NCI-H1417 (cell line): ENCODE measurements around the gene PZP.
"Not testable (repeated sequence)": the region's sequence is repeated elsewhere in the genome, so short reads cannot be mapped to it uniquely, and the experiment has no call there.

Experiments
- DNase-seq, 3 experiments: peaks; one replicate each; lab custom pipeline; 2025; lab: John Stamatoyannopoulos, UW

The PZP gene

DNA sequence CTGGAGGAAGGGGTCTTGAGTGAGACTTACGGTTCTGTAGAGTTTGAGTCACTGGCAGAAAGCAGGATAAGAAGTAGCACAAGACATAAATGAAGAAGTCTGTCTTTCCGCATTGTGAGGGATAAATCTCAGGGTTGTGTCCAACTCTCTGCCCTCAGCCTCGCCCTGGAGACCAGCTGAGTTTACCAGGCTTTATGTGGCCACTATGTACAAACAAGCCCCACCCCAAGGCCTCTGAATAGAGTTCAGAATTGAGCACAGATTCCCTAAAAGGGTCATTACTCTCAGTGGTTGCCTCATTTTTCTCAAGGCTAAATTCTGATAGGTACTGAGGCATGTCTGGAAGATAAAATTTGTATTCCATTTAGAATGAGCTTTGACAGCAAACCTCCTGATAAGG lies at the start of gene PZP:
Gene PZP (minus strand): TSS at position 167 of the 400 bp plus-strand sequence. CDS start 54 bp downstream, at position 113.
- no peak for DNase-seq

DNA sequence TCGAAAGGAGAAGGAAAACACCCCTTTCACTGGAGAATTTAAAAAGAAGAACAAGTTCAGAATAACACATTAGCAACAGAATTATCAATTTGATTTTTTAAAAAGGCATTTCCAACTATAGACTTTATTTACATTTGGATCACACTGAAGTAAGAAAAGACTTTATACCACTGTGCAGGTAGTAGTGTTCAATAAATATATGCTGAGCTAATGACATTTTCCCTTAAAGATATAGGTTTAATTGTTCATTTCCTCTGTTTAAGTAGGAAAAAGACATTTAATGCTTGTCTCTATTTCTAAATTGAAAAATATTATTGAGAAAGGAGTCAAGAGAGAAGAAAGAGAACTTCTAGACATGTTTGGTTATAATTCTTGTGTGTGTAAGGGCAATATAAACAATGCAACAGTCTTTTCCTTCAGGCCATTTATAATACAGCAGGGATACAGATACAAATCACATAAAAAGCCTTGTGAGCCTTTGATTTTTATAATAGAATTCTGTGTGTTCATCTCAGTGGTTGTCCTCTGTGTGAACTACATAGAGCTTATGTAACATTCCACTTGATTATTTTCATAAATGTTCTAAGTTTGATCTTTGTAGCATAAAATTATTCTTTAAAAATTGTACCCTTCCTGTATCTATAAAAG lies 48.7 kb upstream of the PZP start:
- DNase-seq: no peak

DNA sequence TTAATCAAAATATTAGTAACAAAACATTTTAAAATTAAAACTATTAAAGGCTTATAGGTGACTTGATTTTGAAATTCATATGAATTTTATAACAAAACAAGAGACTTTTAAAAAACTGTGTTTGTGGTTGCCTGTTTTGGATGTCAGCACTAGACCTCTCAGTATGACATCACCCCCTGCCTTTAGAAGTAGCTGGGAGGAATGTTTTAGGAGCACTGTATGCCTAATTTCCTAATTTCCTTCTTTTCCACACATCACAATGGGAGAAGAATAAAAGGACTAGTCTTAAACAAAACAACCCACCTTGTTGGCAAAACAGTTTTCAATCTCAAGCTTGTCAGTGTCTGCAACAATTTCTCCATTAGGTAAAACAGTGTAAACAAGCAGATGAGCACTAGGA lies 48.1 kb upstream of the PZP start:
- no peak for DNase-seq

DNA sequence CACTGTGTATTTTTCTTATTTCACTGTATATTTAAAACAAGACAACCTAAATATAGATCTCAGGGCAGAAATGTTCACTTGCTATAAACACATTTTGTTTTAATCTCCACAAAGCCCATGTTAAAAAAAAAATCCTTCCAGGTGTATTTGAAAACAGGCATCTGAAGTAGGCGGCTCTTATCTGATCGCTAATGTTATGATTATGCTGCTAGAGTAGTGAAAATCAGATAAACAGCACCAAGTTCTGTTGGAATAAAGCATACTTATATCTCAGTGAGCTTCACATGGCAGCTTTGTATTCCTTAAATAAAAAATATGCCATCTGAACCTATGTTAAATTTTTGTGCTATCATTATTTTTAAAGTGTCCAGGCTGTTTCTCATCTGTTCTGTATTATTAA lies 47.6 kb upstream of the PZP start:
- DNase-seq: no peak

DNA sequence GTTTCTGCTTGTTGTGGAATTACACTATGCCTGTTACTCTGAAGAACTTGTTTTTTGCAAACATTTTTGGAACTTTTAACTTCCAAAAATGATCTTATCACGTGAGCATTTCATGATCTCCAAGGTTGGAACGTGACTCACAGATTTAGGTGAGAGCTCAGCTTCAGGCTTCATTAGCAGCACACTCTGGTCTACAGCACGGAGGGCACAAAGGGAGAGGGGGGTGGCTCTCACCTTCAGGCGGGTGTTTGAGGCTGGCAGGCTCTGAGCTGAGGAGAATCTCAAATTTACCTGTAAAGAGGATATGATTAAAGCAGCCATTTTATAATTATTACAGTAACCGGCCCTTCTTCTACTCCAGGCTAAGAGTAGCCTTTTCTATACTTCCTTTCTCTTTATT lies 45.3 kb upstream of the PZP start:
- no peak for DNase-seq

DNA sequence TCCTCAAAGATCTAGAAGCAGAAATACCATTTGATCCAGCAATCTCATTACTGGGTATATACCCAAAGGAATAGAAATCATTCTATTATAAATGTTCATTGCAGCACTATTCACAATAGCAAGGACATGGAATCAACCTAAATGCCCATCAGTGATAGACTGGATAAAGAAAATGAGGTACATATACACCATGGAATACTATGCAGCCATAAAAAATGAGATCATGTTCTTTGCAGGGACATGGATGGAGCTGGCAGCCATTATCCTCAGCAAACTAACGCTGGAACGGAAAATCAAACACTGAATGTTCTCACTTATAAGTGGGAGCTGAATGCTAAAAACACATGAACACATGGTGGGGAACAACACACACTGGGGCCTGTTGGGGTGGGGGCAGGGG lies 44.6 kb upstream of the PZP start:
- not testable (repeated sequence) for DNase-seq

DNA sequence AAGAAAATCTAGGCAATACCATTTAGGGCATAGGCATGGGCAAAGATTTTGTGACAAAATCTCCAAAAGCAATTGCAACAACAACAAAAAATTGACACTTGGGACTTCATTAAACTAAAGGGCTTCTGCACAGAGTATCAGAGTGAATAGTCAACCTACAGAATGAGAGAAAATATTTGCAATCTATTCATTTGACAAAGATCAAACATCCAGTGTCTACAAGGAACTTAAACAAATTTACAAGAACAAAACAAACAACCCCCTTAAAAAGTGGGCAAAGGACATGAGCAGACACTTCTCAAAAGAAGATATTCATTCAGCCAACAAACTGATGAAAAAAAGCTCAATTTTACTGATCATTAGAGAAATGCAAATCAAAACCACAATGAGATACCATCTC lies 44.1 kb upstream of the PZP start:
- no peak for DNase-seq

DNA sequence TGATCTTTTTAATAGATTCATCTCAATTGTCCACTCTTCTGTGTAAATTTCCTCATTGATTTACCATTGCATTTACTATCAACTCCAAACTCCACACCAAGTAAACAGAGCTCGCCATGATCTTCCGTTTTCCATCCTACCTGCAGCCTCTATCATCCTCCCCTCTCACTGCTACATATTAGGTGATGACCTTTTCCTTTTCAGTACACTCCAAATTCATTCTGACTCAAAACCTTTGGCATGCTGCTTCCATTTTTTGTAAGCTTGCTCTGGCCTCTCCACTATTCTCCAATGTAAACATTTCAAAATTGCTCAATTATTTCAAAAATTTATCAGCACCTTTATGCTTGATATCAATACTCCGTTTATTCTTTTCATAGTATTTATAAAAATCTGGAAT lies 40.2 kb upstream of the PZP start:
- no peak for DNase-seq

DNA sequence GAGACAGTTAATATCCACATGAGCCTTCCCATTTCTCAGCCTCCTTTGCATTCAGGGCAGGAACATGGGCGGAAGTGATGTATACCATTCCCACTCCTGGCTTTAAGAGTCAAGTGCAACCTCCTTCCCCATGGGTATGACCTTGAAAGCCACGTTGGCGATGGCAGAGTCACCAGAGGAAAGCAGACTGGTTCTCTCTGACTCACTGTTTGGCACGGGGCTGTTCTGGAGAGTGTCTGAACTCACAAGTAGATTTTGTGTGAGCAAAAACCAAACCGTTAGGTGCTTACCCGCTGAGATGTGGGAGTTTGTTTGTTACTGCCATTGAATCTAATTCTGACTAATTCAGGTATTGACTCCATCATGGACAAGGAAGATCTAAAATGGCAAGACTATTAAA lies 36.7 kb upstream of the PZP start:
- DNase-seq: no peak

DNA sequence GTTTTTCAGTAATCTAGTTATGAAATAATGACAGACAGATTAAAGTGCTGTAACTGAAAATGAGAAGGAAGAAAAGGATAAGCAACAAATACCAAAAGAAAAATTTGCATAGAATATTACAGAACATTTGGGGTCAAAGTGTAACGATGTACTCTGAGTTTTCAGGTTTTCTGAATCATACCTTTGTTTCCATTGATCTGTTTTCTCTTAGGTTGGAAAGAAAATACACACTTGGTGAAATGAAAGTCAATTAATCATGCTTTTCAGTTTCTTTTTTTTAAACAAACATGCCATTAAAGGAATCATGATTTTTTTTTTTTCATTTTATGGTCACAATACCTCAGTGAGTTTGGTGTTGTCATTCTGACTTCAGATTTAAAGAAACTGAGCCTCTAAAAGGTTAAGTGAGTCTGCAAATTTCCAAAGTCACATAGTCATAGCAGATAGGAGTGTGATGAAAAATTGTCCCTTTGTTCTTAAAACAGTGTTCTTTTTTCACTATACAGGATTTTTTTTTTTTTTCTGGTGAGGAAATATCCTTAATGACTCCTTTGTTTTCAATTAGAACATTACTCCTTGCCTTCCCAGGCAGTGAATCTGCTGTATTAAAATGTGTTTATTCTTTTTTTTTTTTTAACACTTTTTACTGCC lies 35.9 kb upstream of the PZP start:
- DNase-seq: no peak

DNA sequence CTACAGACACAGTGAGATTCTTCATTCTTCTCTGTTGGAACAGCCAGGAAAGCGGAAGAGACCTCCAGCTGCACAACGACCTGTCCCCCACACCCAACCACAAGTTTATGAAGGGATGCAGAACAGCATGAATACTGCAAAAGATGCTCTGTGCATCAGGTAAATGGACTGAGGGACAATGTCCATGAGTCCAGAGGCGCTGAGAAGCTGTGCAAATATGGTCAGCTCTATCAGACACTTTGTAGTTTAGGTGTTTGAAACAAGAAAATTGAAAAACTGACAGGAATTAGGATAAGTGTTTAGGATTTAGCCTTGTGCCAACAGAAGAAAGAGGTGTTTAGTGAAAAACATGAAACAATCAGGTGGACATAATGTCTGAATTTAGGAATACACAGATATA lies 33.1 kb upstream of the PZP start:
- no peak for DNase-seq

DNA sequence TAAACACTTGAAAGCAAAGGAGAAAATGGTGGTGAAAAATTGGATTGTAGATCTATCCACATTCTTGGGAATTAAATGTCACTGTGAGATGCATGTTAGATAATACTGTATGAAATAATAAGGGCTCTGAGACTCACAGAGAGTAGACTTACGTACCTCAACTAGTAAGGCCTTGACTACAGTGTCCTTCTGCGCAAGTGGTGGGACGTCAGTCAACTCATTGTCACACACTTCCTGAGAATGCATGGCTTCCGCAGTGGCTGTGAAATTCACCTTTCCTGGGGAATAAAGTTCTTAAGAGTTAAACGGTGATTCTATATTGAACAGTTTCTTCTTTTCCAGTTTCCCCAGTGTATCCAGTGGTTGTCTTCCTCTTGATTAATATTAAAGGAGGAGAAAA lies 32.6 kb upstream of the PZP start:
- no peak for DNase-seq

DNA sequence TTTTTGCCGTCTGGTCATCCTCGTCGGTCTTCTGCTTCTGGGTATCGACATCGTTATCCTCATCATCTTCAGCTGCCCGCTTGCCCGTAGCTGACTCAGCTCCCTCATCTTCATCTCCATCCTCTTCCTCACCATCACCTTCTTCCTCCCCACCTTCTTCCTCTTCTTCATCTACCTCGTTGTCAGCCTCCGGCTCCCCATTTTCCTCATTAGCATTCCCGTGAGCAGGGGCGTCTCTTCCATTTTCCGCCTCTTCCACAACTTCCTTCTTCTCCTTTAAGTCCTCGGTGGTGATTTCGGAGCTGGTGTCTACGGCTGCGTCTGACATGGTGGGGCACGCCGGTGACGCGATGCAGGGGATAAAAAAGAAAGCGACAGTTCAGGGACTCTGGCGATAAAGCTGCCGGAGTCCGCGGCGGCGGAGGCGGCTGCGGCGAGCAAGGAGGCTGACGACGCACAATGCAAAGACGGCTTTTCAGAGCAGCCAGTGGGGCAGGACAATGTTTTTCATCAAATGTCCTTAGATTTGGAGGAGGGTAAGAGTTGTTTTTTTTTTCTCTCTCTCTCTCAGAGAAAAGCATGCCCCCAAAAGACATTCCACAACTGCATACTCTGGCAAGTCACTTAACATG lies 31.9 kb upstream of the PZP start:
- not testable (repeated sequence) for DNase-seq

DNA sequence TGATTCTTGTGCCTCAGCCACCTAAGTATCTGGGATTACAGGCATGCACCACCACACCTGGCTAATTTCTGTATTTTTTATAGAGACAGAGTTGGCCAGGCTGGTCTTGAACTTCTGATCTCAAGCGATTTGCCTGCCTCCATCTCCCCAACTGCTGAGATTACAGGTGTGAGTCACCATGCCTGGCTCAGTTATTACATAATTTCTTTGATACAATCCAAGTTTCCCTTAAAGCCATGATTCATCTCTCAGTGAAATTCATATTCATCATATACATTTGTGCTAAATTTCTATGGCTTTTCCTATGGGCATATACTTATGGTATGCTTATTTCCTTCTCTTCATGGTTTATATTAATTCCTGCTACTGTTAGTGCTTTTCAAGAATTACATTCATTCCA lies 29.1 kb upstream of the PZP start:
- no peak for DNase-seq

DNA sequence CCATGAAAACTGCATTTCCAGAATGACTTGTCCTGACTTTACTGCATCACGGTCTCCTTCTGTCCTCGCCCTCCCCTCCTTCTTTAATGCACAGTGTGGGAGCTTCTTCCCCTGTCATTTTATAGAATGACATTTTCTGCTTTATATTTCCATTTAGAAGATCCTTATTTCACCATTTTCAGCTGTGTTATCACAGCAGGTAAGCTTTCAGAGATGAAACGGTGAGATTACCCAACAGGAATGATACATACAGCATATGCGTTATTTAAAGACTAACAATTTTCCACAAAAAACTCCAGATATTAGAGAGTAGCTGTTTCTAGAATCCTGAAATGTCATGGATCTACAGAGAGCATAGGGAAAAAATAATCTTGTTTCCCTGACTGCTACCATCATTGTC lies 27.3 kb upstream of the PZP start:
- no peak for DNase-seq

DNA sequence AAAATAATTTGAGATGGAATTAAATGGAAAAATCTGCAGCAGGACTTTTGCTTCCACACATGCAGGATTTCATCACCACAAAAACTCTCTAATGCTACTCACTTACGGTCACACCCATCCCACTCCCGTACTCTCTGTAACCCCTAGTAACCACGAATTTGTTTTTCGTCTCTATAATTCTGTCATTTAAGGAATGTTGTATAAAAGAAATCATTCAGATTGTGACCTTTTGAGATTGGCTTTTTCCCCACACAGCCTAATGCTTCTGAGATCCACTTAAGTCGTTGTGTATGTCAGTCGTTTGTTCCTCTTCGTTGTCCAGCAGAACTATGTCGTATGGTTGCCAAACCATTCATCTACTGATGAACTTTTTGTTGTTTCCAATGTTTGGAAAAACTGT lies 19.8 kb upstream of the PZP start:
- DNase-seq: no peak

DNA sequence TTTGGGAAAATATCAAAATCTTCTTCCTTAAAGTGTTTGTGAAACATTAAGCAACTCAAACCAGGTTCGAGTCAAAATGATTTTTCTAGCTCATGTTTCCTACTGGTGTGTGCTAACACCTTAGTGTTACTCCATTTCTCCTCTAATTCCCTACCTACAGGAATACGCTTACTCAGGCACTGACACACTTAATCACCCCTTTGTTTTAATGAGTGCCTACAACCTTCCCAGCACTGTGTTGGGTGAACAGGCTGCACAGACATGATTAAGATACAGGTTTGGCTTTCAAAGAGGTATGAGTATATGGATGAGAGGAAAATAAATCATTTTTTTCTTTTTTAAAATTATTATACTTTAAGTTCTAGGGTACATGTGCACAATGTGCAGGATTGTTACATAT lies 15.6 kb upstream of the PZP start:
- no peak for DNase-seq

DNA sequence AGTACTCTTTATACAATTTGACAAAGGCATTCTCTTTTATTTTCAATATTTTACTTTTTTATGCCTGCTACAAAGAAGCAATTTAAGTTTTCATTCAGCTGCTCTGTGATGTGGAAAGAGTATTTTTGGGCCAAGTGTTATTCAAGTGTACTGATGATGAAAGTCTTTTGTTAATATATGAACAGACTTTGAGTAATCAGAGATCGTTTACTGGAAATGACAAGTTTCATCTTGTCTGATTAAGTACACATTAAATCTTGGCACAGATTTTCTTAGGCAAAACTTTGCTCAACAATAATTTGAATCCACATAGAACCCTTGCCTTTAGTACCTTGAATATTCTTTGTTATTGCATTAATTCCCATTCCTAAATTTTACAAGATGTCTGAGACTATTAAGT lies 13.3 kb upstream of the PZP start:
- DNase-seq: no peak

DNA sequence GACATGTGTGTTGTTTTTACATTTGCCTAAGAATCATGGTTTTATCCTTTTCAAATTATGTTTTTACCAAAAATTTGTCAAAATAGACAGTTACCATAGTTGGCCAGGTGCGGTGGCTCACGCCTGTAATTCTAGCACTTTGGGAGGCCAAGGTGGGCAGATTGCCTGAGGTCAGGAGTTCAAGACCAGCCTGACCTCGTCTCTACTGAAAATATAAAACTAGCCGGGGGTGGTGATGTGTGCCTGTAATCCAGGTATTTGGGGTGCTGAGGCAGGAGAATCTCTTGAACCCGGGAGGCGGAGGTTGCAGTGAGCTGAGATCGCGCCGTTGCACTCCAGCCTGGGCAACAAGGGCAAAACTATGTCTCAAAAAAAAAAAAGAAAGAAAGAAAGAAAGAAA lies 12.8 kb upstream of the PZP start:
- DNase-seq: not testable (repeated sequence)

DNA sequence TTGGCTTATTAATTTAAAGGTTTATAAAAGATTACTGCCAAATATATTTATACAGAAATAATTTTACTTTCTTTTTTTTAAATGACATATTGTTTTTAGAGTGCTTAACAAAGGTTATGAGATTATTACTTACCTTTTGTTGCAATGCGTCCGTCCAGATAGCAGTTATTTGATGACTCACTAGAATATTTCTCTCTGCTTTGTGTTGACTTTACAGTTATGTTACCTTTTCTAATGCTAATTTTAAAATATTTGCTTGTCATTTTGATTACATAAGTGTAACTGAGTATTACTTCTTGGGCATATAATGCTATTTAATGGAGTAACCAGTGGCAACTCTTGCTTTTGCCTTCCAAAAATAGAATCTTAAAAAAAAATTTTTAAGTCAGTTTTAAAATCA lies 6.3 kb upstream of the PZP start:
- peak in 1 of 3 experiments; percentile 13 for DNase-seq

DNA sequence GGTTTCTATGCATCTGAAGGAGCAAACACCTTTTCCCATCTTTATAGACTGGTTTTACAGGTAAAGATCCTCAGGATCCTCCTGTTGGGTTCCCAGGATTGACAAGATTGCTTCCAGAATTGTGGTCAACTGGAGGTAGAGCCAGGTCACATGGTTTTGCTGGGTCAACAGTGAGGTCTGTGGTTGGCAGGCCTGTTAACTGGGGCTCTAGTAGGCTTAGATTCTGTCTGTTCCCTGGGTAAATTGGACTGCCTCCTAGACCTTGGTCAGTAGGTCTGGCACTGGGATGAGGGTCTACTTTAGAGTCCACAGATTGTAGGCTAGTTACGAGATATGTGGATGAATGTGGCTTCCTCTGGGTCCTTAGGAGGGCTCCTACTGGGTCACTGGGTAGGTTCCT lies 3.5 kb upstream of the PZP start:
- no peak for DNase-seq

DNA sequence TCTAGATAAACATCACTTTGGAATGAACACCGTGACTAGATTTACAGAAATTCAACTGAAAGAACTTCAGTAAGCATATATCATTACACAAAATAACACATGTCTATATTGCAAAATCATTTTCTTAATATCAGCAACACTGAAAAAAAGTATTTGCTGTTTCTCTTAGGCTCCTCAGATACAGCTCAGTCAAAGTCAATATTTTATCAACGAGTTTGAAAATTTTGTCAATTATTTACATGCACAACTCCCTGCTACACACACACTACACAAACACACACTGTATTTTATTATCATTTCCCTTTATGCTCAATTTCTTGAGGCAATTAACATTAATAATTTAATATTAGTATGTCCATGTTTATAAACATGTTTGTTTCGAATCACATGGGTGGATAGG lies 3.8 kb downstream of the PZP start:
- no peak for DNase-seq

DNA sequence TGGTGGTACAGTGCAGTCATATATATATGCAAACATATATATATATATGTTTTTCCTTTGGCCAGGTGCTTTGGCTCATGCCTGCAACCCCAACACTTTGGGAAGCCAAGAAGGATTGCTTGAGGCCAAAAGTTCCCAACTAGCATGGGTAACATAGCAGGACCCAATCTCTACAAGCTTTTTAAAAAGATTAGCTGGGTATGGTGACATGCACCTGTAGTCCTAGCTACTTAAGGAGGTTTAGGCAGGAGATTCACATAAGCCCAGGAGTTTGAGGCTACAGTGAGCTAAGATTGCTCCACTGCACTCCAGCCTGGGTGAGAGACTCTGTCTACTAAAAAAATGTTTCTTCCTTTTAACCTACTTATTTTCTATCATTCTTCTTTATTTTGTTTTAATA lies 10.2 kb downstream of the PZP start:
- DNase-seq: no peak

DNA sequence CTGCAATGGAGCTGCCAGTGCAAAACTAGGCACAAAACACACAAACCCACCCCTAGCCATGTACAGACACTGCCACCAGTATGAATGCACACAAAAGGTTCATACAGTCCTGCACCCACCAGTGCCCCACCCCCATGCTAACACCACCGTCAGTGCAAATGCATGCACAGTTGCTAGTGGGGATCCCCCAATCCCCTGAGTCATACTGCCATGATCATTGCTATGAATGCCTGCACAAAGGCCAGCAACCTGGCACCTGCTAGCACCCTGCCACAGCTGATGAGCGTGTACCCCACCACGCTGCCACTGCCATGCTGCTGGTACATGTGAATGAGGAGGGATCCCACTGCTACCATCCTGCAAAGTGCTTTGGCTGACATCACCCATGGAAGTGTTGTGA lies 23.9 kb downstream of the PZP start:
- no peak for DNase-seq
